Suppressor macrophage treated with lipopolysaccharide for 4 hours (primary cell): Measurements from ENCODE around the gene GABRG3.
"Not testable (repeated sequence)": the region's sequence is repeated elsewhere in the genome, so short reads cannot be mapped to it uniquely, and the experiment has no call there.

Experiments used
- DNase-seq: peaks from one replicate; pipeline ENCODE4 v3.0.0-alpha.2; 2020

The GABRG3 gene

GRCh38 chr15:27353856-27354255 is 382.9 kb downstream of the GABRG3 start:
- DNase-seq, result no peak

- peak; percentile 4 for DNase-seq
Measured at GRCh38 chr15:27358751-27359434, 387.9 kb downstream of the GABRG3 start.

- no peak for DNase-seq
Measured at GRCh38 chr15:27359586-27359985, 388.6 kb downstream of the GABRG3 start.

- no peak for DNase-seq
Measured at GRCh38 chr15:27360316-27360715, 389.3 kb downstream of the GABRG3 start.

GRCh38 chr15:27361438-27361837 is 390.5 kb downstream of the GABRG3 start:
- DNase-seq, result no peak

DNA sequence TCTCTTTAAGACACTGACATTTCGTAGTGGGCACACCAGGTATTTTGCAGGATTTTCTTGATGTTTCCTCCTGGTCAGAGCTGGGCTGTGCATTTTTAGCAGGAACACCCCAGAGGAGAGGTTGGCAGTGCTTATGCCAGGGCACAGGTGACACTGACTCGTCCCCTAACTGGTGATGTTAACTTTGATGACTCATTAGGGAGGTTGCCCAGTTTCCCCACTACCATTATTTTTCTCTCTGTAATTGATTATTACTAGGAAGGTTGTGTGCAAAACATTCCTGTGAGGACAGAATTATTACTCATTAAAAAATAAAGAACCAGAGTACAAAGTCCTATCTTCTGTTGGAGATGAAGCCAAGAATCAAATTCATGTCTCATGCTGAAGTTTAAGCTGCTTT is 394.5 kb downstream of the GABRG3 start:
- DNase-seq, result no peak

DNA sequence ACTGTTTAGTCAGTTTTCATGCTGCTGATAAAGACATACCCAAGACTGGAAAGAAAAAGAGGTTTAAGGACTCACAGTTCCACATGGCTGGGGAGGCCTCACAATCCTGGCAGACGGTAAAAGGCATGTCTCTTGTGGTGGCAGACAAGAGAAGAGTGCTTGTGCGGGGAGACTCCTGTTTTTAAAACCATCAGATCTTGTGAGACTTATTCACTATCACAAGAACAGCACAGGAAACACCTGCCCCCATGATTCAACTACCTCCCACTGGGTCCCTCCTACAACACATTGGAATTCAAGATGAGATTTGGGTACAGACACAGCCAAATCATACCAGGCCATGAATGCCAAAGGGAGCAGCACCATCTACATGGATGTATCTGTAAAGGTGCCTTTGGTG is 406.4 kb downstream of the GABRG3 start:
- not testable (repeated sequence) for DNase-seq

DNA sequence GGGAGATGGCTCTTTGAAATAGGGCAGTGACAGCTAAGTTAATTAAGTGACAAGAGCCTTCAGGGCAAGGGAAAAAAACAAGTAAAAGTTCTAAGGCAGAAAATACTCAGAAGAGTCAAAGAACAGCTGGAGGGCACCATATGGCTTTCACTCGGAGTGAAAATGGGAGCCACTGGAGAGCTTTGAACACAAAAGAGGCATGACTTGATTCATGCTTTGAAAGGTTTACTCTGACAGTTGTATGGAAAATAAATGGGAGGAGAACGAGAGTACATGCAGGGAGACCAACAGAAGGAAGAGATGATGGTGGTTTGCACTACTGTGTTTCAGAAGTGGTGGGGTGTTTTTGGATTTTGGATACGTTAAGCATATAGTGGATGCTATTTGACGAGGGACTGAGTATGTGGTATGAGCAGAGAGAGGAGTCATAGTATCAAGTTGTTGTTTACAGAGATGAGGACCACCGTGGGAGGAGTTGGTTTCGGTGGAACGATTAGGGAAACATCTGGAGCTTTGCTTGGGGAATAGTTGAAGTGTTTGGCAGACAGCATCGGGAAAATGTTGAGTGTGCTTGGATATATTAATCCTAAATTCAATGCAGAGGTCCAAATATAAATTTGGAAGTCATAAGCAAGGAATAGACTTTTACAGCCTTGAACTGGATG is 411.5 kb downstream of the GABRG3 start:
- no peak for DNase-seq

GRCh38 chr15:27383726-27384125 is 412.7 kb downstream of the GABRG3 start:
- DNase-seq, result no peak

- no peak for DNase-seq
Measured at GRCh38 chr15:27392163-27392562, 421.2 kb downstream of the GABRG3 start.

GRCh38 chr15:27396521-27396920 is 425.5 kb downstream of the GABRG3 start:
- DNase-seq, result no peak

- no peak for DNase-seq
Measured at GRCh38 chr15:27396996-27397395, 426.0 kb downstream of the GABRG3 start.

DNA sequence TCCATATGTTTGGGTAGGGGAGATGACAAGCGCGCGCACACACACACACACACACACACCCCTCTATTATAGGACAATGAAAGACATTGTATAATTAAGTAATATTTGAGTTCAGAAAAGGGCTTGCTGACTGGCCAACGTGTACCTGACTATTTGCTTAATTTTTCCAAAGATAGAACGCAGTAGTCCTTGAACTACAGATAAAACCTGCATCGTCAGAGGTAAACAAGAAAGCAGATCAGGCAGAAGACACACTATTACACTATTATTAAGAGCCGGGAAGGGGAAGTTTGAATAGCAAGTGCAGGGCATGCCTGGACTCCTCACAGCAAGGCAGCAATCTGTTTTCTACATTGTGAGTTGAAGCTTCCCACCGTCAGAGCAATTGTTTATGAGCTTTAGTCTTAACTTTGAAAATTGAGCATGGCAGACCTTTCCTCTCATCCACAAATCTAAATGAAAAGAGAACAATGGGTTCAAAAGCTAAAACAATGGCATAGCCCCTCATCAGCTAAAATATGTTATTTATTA is 427.7 kb downstream of the GABRG3 start:
- no peak for DNase-seq

- no peak for DNase-seq
Measured at GRCh38 chr15:27399241-27399640, 428.3 kb downstream of the GABRG3 start.

GRCh38 chr15:27401471-27401870 is 430.5 kb downstream of the GABRG3 start:
- no peak for DNase-seq

GRCh38 chr15:27408428-27408827 is 437.4 kb downstream of the GABRG3 start:
- DNase-seq, result no peak

GRCh38 chr15:27410996-27411605 is 440.1 kb downstream of the GABRG3 start:
- no peak for DNase-seq

DNA sequence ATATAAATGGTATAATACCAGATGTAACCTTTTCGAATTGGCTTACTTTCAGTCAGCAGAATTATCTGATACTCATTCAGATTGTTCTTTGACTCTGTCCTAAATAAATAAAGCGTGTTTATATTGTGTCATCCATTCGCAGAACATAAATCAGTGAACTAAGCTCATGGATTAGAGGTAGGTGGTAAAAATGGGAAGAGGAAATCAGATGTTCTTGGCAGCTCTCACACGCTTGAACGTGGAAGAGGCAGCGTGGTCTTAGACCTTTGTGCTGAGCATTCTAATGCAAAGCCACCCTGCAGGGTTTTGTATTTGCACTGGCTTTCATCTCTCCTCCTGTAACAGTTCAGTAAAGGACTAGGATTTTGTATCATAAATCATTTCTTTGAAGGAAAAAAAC is 441.4 kb downstream of the GABRG3 start:
- DNase-seq, result no peak

DNA sequence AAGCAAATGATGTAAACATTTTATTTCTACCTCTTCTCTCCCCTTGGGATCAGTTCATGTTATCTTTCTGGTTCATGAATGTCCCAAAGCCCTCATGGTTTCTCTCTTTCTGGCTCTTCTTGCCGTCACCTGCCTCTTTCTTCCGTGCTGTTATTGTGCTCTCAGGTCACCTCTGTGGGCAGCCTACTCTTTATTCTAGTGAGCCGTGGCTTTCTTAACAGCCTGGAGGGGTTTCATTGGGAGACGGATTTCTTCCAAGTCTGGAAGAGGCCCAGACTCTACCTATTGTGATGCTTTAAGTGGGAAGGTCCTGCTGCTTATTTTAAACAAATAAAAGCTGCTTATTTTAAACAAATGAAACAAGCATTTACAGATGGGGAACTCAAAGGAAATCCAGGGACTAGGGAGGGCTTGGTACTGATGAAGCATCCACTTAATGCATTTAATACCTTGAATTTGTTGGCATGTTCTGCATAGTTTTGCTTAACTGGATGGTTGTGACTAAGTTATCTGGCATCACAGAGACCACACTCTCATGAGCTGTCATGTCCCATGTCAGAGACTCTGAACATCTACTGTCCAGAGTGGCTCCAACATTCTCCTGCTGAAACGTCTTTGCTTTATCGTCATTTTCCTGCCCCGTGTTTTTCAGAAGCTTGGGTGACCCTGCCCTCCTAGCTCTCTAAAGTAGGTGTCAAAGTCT is 443.3 kb downstream of the GABRG3 start:
- no peak for DNase-seq

GRCh38 chr15:27418726-27419125 is 447.7 kb downstream of the GABRG3 start:
- no peak for DNase-seq

- DNase-seq, result no peak
Measured at GRCh38 chr15:27422997-27423396, 452.0 kb downstream of the GABRG3 start.

DNA sequence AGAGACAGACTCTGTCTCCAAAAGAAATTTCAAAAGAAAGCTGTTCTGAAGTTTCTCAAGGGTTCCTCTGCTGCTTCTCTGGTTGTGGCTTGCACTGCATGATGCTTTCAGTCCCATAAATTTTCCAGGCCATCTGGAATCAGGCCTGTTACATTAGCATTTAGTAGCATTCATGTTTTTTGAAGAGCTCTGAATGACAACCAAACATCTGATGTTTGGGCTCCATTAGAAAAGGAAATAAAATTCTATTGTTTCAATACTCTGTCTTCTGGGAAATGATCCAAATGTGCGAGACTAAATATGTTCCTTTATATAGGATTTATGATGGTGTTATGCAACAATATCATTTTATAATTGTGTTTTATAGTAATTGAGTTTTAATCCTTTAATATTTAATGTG is 455.8 kb downstream of the GABRG3 start:
- no peak for DNase-seq

GRCh38 chr15:27427276-27427675 is 456.3 kb downstream of the GABRG3 start:
- no peak for DNase-seq
